Spinal cord (tissue), 10 donors: ENCODE results near the gene BPTF. TPM values are rescaled to one million over a fixed set of nuclear protein-coding genes. Genes with fewer than 3 reads are reported as not detected.

ENCODE experiments used
- DNase-seq, 6 donors: peaks; one replicate each; pipeline versions ENCODE4 v3.0.0 to v3.0.0-alpha.2; 2013 to 2015; ENCODE audit warnings: low spot score in 6 of 6, low read depth in 4 of 6
- H3K27ac ChIP-seq: one replicate; pipeline ENCODE4 v1.5.1; 2013; ENCODE audit warnings: low read depth, low read length, control low read depth
- H3K27me3 ChIP-seq: one replicate; pipeline ENCODE4 v1.6.1; 2013; ENCODE audit warnings: low read length; ENCODE audit not compliant: control insufficient read depth, insufficient read depth
- H3K36me3 ChIP-seq: one replicate; pipeline ENCODE4 v1.6.1; 2013; ENCODE audit warnings: low read length; ENCODE audit not compliant: control insufficient read depth, insufficient read depth
- H3K4me1 ChIP-seq: one replicate; pipeline ENCODE4 v1.6.1; 2013; ENCODE audit warnings: low read length; ENCODE audit not compliant: control insufficient read depth, insufficient read depth
- H3K4me3 ChIP-seq: one replicate; pipeline ENCODE4 v1.5.1; 2013; ENCODE audit warnings: low read depth, low read length, control low read depth
- H3K9me3 ChIP-seq: one replicate; pipeline ENCODE4 v1.6.1; 2013; ENCODE audit warnings: low read length; ENCODE audit not compliant: control insufficient read depth, insufficient read depth
- WGBS: methylation state at CpG from one replicate; pipeline ENCODE4 v1.1.5; 2013; ENCODE audit warnings: missing lambda C conversion rate; ENCODE audit not compliant: insufficient coverage; 5-methylcytosine and 5-hydroxymethylcytosine counted together
- polyA plus RNA-seq, 2 donors: library from polyadenylated mRNA; unstranded; fragments of 120-200 nt; gene quantifications; one replicate each; pipeline ENCODE4 v1.2.1, GENCODE V29; 2013; ENCODE audit not compliant: insufficient read length in 2 of 2
- total RNA-seq, 2 donors: library from RNA; depleted of rRNA in 1 of 2; stranded (reverse); fragments of 120-200 nt in 1 of 2; fragments of >200 nt in 1 of 2; gene quantifications; one replicate each; pipeline versions ENCODE4 v1.2.3 to v1.2.4, GENCODE V29; 2013 to 2014
- donor health status: healthy.

Gene BPTF
- total and polyA plus RNA-seq, 4 donors = 102 to 122 (median 103) TPM

- no peaks in the 10 kb centered on the region for H3K27me3 ChIP-seq
- H3K9me3 ChIP-seq = no peaks in the 10 kb centered on the region
- H3K27ac ChIP-seq = no peak overlapping the region
- H3K4me1 ChIP-seq = peaks cover 11% of the 10 kb centered on the region
- DNase-seq = no peak
- 67% methylated on average over 3 of the region's 4 CpGs for WGBS
- peaks cover 2% of the 10 kb centered on the region for H3K36me3 ChIP-seq
- H3K4me3 ChIP-seq = no peak overlapping the region
Observed at GRCh38 chr17:67831268-67831667, 6.0 kb downstream of the BPTF start.

GRCh38 chr17:67833134-67833533 is 7.8 kb downstream of the BPTF start:
- H3K27ac ChIP-seq = no peak overlapping the region
- H3K4me3 ChIP-seq = no peak overlapping the region
- no peak for DNase-seq
- peaks cover under 1% of the 10 kb centered on the region for H3K36me3 ChIP-seq
- no CpG with 5 or more reads among the region's 3 CpGs for WGBS
- H3K4me1 ChIP-seq = peaks cover 6% of the 10 kb centered on the region
- H3K9me3 ChIP-seq = no peaks in the 10 kb centered on the region
- H3K27me3 ChIP-seq = no peaks in the 10 kb centered on the region

- no peak overlapping the region for H3K27ac ChIP-seq
- no peaks in the 10 kb centered on the region for H3K9me3 ChIP-seq
- no peaks in the 10 kb centered on the region for H3K36me3 ChIP-seq
- WGBS = no CpG with 5 or more reads among the region's 3 CpGs
- no peaks in the 10 kb centered on the region for H3K27me3 ChIP-seq
- no peaks in the 10 kb centered on the region for H3K4me1 ChIP-seq
- no peak for DNase-seq
- H3K4me3 ChIP-seq = no peak overlapping the region
Observed at GRCh38 chr17:67833946-67834631, 8.8 kb downstream of the BPTF start.

- H3K27me3 ChIP-seq = no peaks in the 10 kb centered on the region
- no peak overlapping the region for H3K27ac ChIP-seq
- no peaks in the 10 kb centered on the region for H3K4me1 ChIP-seq
- no peaks in the 10 kb centered on the region for H3K36me3 ChIP-seq
- WGBS = no CpG with 5 or more reads among the region's 2 CpGs
- DNase-seq = no peak
- no peaks in the 10 kb centered on the region for H3K9me3 ChIP-seq
- no peak overlapping the region for H3K4me3 ChIP-seq
Observed at GRCh38 chr17:67834634-67835033, 9.3 kb downstream of the BPTF start.

- WGBS = no CpG with 5 or more reads among the region's 4 CpGs
- H3K27ac ChIP-seq = no peak overlapping the region
- no peak for DNase-seq
- no peaks in the 10 kb centered on the region for H3K9me3 ChIP-seq
- H3K4me3 ChIP-seq = no peak overlapping the region
- H3K36me3 ChIP-seq = peaks cover 5% of the 10 kb centered on the region
- peaks cover 3% of the 10 kb centered on the region for H3K4me1 ChIP-seq
- H3K27me3 ChIP-seq = no peaks in the 10 kb centered on the region
Observed at GRCh38 chr17:67836205-67836987, 11.1 kb downstream of the BPTF start.

- Histone ChIP-seq H3K9me3 (no peaks in the 10 kb centered on the region), H3K36me3 (peaks cover 5% of the 10 kb centered on the region), H3K27ac (no peak overlapping the region), H3K4me3 (no peak overlapping the region), H3K4me1 (peaks cover 3% of the 10 kb centered on the region), H3K27me3 (no peaks in the 10 kb centered on the region)
- DNase-seq = no peak
- WGBS = no CpG with 5 or more reads among the region's 2 CpGs
Observed at GRCh38 chr17:67837965-67838364, 12.7 kb downstream of the BPTF start.

GRCh38 chr17:67838538-67838937 is 13.2 kb downstream of the BPTF start:
- Histone ChIP-seq H3K27ac (no peak overlapping the region), H3K4me3 (no peak overlapping the region), H3K9me3 (no peaks in the 10 kb centered on the region), H3K36me3 (peaks cover 5% of the 10 kb centered on the region), H3K27me3 (no peaks in the 10 kb centered on the region), H3K4me1 (peaks cover 3% of the 10 kb centered on the region)
- WGBS = no CpG with 5 or more reads among the region's 3 CpGs
- no peak for DNase-seq

- Histone ChIP-seq H3K27ac (no peak overlapping the region), H3K4me3 (no peak overlapping the region), H3K27me3 (no peaks in the 10 kb centered on the region), H3K36me3 (peaks cover 5% of the 10 kb centered on the region), H3K4me1 (peaks cover 3% of the 10 kb centered on the region), H3K9me3 (no peaks in the 10 kb centered on the region)
- no CpG with 5 or more reads among the region's 2 CpGs for WGBS
- no peak for DNase-seq
Observed at GRCh38 chr17:67841992-67842391, 16.7 kb downstream of the BPTF start.

- no peaks in the 10 kb centered on the region for H3K27me3 ChIP-seq
- no peak overlapping the region for H3K27ac ChIP-seq
- H3K36me3 ChIP-seq = peaks cover 5% of the 10 kb centered on the region
- no peak for DNase-seq
- H3K4me1 ChIP-seq = peaks cover 3% of the 10 kb centered on the region
- H3K9me3 ChIP-seq = no peaks in the 10 kb centered on the region
- no peak overlapping the region for H3K4me3 ChIP-seq
Observed at GRCh38 chr17:67842648-67843047, 17.3 kb downstream of the BPTF start.

- Histone ChIP-seq H3K9me3 (no peaks in the 10 kb centered on the region), H3K27ac (no peak overlapping the region), H3K27me3 (no peaks in the 10 kb centered on the region), H3K4me1 (peaks cover under 1% of the 10 kb centered on the region), H3K36me3 (peaks cover under 1% of the 10 kb centered on the region), H3K4me3 (no peak overlapping the region)
- WGBS = 69% methylated on average over 3 of the region's 5 CpGs
- DNase-seq = no peak
Observed at GRCh38 chr17:67845374-67845773, 20.1 kb downstream of the BPTF start.
